ENCODE measurements around the gene CRY2.

The CRY2 gene

GRCh38 chr11:45834298-45834756 lies 12.9 kb upstream of the CRY2 start:
- TF ChIP-seq EP300 (IDR thresholded peaks at IDR 0.05; ENCODE audit: borderline replicate concordance) (no peak), ZBTB7A (IDR thresholded peaks at IDR 0.05; ENCODE audit: low read depth) (no peak), CREB1 (IDR thresholded peaks at IDR 0.05; ENCODE audit: low read depth) (no peak), CEBPB (IDR thresholded peaks at IDR 0.05) (no peak), EGR1 (IDR thresholded peaks at IDR 0.05) (no peak), TCF12 (IDR thresholded peaks at IDR 0.05; ENCODE audit: low read depth) (no peak), MAX (IDR thresholded peaks at IDR 0.05) (no peak), REST (IDR thresholded peaks at IDR 0.05; ENCODE audit: low read depth) (no peak), TEAD4 (IDR thresholded peaks at IDR 0.05) (no peak), TAF1 (IDR thresholded peaks at IDR 0.05; ENCODE audit: low read depth) (no peak), NFIC (IDR thresholded peaks at IDR 0.05) (no peak), YY1 (IDR thresholded peaks at IDR 0.05; ENCODE audit: low read depth) (no peak), RAD21 (IDR thresholded peaks at IDR 0.05; ENCODE audit: low read depth) (no peak), FOXM1 (IDR thresholded peaks at IDR 0.05; ENCODE audit: borderline replicate concordance, low read depth) (no peak)
- TF ChIP-seq, protein P1, sequence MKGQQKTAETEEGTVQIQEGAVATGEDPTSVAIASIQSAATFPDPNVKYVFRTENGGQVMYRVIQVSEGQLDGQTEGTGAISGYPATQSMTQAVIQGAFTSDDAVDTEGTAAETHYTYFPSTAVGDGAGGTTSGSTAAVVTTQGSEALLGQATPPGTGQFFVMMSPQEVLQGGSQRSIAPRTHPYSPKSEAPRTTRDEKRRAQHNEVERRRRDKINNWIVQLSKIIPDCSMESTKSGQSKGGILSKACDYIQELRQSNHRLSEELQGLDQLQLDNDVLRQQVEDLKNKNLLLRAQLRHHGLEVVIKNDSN (IDR thresholded peaks at IDR 0.05), result no peak

- no peak for TF ChIP-seq YY1 (IDR thresholded peaks at IDR 0.05; ENCODE audit: low read depth)
- TF ChIP-seq FOXM1 (IDR thresholded peaks at IDR 0.05; ENCODE audit: borderline replicate concordance, low read depth), result no peak
- TF ChIP-seq, protein P1 (IDR thresholded peaks at IDR 0.05), result no peak
- no peak for TF ChIP-seq RAD21 (IDR thresholded peaks at IDR 0.05; ENCODE audit: low read depth)
- TF ChIP-seq TCF12 (IDR thresholded peaks at IDR 0.05; ENCODE audit: low read depth), result no peak
- TF ChIP-seq NFIC (IDR thresholded peaks at IDR 0.05), result no peak
- TF ChIP-seq MAX (IDR thresholded peaks at IDR 0.05), result no peak
- no peak for TF ChIP-seq CREB1 (IDR thresholded peaks at IDR 0.05; ENCODE audit: low read depth)
- TF ChIP-seq REST (IDR thresholded peaks at IDR 0.05; ENCODE audit: low read depth), result no peak
- TF ChIP-seq ZBTB7A (IDR thresholded peaks at IDR 0.05; ENCODE audit: low read depth), result no peak
Measured at GRCh38 chr11:45839204-45839603, 8.1 kb upstream of the CRY2 start.

DNA sequence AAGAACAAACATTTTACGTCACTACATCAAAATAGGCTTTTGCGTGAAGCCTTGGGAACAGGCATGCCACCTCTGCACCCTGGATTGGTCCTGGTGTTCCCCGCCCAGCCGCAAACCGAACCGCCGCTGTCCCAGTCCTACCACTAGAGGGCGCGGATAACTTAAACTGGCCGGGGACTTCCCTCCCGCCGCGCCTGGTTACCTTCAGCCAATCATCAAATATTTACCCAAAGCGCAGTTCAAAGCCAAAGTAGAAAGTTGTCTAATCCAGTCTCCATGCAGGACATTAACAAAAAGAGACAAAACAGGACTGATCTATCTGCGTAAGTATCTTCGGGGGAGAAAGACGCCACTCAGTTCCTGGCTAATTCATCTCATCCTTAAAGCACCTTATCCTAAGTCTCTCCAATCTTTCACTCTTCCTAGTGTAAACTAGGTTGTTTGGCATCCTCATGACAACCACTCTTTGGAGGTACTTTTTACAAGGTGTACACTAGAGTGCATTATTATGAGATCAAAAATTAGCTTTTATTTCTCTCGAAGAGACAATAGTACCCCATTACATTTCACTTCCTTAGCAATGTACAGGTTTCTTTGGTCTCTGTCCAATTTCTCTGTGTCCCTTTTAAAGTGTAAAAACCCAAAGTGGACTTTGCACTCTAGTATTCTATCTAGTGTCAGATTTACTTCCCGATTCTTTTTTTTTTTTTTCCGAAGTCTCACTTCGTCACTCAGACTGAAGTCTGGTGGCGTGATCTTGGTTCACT lies 3.9 kb upstream of the CRY2 start:
- TF ChIP-seq REST (IDR thresholded peaks at IDR 0.05; ENCODE audit: low read depth) (no peak), ZBTB7A (IDR thresholded peaks at IDR 0.05; ENCODE audit: low read depth) (no peak), EGR1 (IDR thresholded peaks at IDR 0.05) (no peak), TEAD4 (IDR thresholded peaks at IDR 0.05) (no peak), CEBPB (IDR thresholded peaks at IDR 0.05) (no peak), MAX (IDR thresholded peaks at IDR 0.05) (peak; percentile 51), RAD21 (IDR thresholded peaks at IDR 0.05; ENCODE audit: low read depth) (peak; percentile 79), NFIC (IDR thresholded peaks at IDR 0.05) (no peak), TAF1 (IDR thresholded peaks at IDR 0.05; ENCODE audit: low read depth) (no peak)
